Keratinocyte (primary cell): ENCODE data around the gene LPCAT1. TPM values are rescaled to one million over a fixed set of nuclear protein-coding genes. Genes with fewer than 3 reads are reported as not detected.

ENCODE experiments used
- DNase-seq: peaks from one replicate; pipeline ENCODE4 v3.0.0-alpha.2; 2011; ENCODE audit warnings: low read depth, missing footprints, low spot score
- FAIRE-seq: peaks from 2 replicates; lab custom pipeline; 2011; peaks lifted over from hg19 to GRCh38; lab: Jason Lieb, UNC
- H2AFZ ChIP-seq: 2 replicates; pipeline ENCODE4 v1.6.0; 2012; ENCODE audit warnings: low read length, control low read depth, inconsistent platforms; ENCODE audit not compliant: control insufficient read depth
- H3K27ac ChIP-seq: 2 replicates; pipeline ENCODE4 v1.5.1; 2011; ENCODE audit warnings: low read length; ENCODE audit not compliant: control insufficient read depth, insufficient read depth
- H3K27me3 ChIP-seq: 3 replicates; pipeline ENCODE4 v1.6.0; 2011; ENCODE audit warnings: low read length; ENCODE audit not compliant: control insufficient read depth, insufficient read depth; ENCODE audit errors: extremely low read depth
- H3K36me3 ChIP-seq, 2 experiments: 2 replicates in 1 of 2; 3 replicates in 1 of 2; pipeline ENCODE4 v1.5.1; 2011; ENCODE audit warnings: low read length in 2 of 2, mild to moderate bottlenecking in 1 of 2; ENCODE audit not compliant: control insufficient read depth in 2 of 2, insufficient read depth in 2 of 2; ENCODE audit errors: extremely low read depth in 1 of 2
- H3K4me1 ChIP-seq: 3 replicates; pipeline ENCODE4 v1.5.1; 2011; ENCODE audit warnings: low read length; ENCODE audit not compliant: control insufficient read depth, insufficient read depth; ENCODE audit errors: extremely low read depth
- H3K4me2 ChIP-seq: 3 replicates; pipeline ENCODE4 v1.6.0; 2011; ENCODE audit warnings: low read depth, low read length; ENCODE audit not compliant: control insufficient read depth, insufficient read depth; ENCODE audit errors: extremely low read depth
- H3K4me3 ChIP-seq, 3 experiments: fragments of 200-600 bp in 1 of 3; sonication (generic) in 1 of 3; 2 replicates in 2 of 3; 3 replicates in 1 of 3; pipeline ENCODE4 v1.5.1; 2011 to 2016; ENCODE audit warnings: low read length in 3 of 3, mild to moderate bottlenecking in 3 of 3, control low read depth in 2 of 3, inconsistent platforms in 1 of 3, low read depth in 1 of 3, mixed read lengths in 1 of 3, mixed run types in 1 of 3, moderate library complexity in 1 of 3; ENCODE audit not compliant: control insufficient read depth in 2 of 3, insufficient read depth in 2 of 3; ENCODE audit errors: extremely low read depth in 1 of 3
- H3K79me2 ChIP-seq: 2 replicates; pipeline ENCODE4 v1.6.0; 2012; ENCODE audit warnings: low read length; ENCODE audit not compliant: control insufficient read depth, insufficient read depth
- H3K9ac ChIP-seq: 3 replicates; pipeline ENCODE4 v1.6.0; 2011; ENCODE audit warnings: low read length; ENCODE audit not compliant: control insufficient read depth, insufficient read depth; ENCODE audit errors: extremely low read depth
- H3K9me1 ChIP-seq: 3 replicates; pipeline ENCODE4 v1.6.0; 2011; ENCODE audit warnings: low read length; ENCODE audit not compliant: control insufficient read depth, insufficient read depth; ENCODE audit errors: extremely low read depth
- H3K9me3 ChIP-seq: 2 replicates; pipeline ENCODE4 v1.5.1; 2012; ENCODE audit warnings: low read depth, low read length; ENCODE audit not compliant: control insufficient read depth
- H4K20me1 ChIP-seq: 3 replicates; pipeline ENCODE4 v1.6.0; 2011; ENCODE audit warnings: low read length; ENCODE audit not compliant: control insufficient read depth, insufficient read depth; ENCODE audit errors: extremely low read depth
- CTCF ChIP-seq, 3 experiments: IDR thresholded peaks in 1 of 3; conservative IDR thresholded peaks in 1 of 3; optimal IDR thresholded peaks in 1 of 3; 2 replicates in 2 of 3; 3 replicates in 1 of 3; pipeline versions ENCODE3 to v1.5.1; 2011; ENCODE audit warnings: low read length in 3 of 3, mild to moderate bottlenecking in 3 of 3, moderate library complexity in 2 of 3, control low read depth in 1 of 3, inconsistent platforms in 1 of 3; ENCODE audit not compliant: insufficient read depth in 2 of 3; ENCODE audit errors: extremely low read depth in 1 of 3
- EZH2 ChIP-seq: IDR thresholded peaks from one replicate; pipeline ENCODE4 v1.6.1; 2012; ENCODE audit warnings: inconsistent platforms, mild to moderate bottlenecking, low read length, moderate library complexity
- dilution Hi-C: fragments of 300-500 bp; cut with MboI; formaldehyde crosslinking; loops from one replicate; pipeline ENCODE4 v1.7.0; 2020; ENCODE audit warnings: low sequenced_read_pairs; ENCODE audit not compliant: extremely low pct_ligation_motif_present
- polyA plus RNA-seq, 5 experiments: library from polyadenylated mRNA; depleted of rRNA in 3 of 5; stranded (reverse) in 3 of 5; stranded (forward) in 1 of 5; unstranded in 1 of 5; fragments of >200 nt; gene quantifications; 1 replicate in 1 of 5; 2 replicates in 3 of 5; 3 replicates in 1 of 5; pipeline versions ENCODE4 v1.2.1 to v1.2.3, GENCODE V29; 2011 to 2012; ENCODE audit warnings: missing spikeins in 2 of 5, low read depth in 1 of 5, low replicate concordance in 1 of 5

LPCAT1 gene
- polyA plus RNA-seq, 1 donor (not counting 4 experiments of a cell fraction or from before 2014, with no cell fraction given) = 32.9 TPM

DNA sequence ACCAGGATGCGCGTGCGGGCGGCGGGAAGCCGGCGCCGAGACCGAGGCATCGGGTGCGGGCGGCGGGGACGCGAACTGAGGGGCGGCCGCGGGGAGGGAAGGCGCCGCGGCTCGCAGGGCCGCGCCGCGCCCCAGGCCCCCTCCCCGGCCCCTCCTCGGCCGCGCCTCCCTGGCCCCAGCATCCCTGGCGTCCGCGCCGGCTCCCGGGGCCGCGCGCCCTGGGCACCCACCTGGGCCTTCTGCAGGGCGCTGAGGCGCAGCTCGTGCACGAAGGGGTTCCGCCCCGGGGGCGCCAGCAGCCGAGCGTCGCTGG lies 324 bp downstream of the LPCAT1 start:
- dilution Hi-C loops = no loop called here
- Histone ChIP-seq H3K4me2 (no peak overlapping the region), H3K9ac (peak overlapping the region; percentile 74), H3K4me1 (peaks cover 10% of the 10 kb centered on the region), H2AFZ (no peak overlapping the region), H4K20me1 (peaks cover 9% of the 10 kb centered on the region), H3K9me1 (no peaks in the 10 kb centered on the region), H3K27me3 (no peaks in the 10 kb centered on the region), H3K79me2 (peaks cover 48% of the 10 kb centered on the region), H3K27ac (no peak overlapping the region), H3K9me3 (no peaks in the 10 kb centered on the region), H3K4me3 (peak overlapping the region; percentile 73 to 78 (median 73)), H3K36me3 (peaks cover 7 to 15% of the 10 kb centered on the region in 2 experiments)
- FAIRE-seq (no peak), DNase-seq (no peak)
- TF ChIP-seq CTCF (optimal IDR thresholded peaks at IDR 0.05 in 1 of 3, IDR thresholded peaks at IDR 0.05 in 1 of 3, conservative IDR thresholded peaks at IDR 0.05 in 1 of 3; ENCODE audit: extremely low read depth in 1 of 3, insufficient read depth in 2 of 3, low read length in 3 of 3) (no peak), EZH2 (no peak)

GRCh38 chr5:1522601-1523479 lies 920 bp downstream of the LPCAT1 start:
- Histone ChIP-seq H3K9me3 (no peaks in the 10 kb centered on the region), H3K27ac (peak overlapping the region; percentile 31), H3K27me3 (no peaks in the 10 kb centered on the region), H3K36me3 (peaks cover 8 to 15% of the 10 kb centered on the region in 2 experiments), H3K4me1 (peaks cover 10% of the 10 kb centered on the region), H3K9me1 (no peaks in the 10 kb centered on the region), H2AFZ (no peak overlapping the region), H3K4me3 (peak overlapping the region; percentile 73 to 78 (median 73)), H3K79me2 (peaks cover 51% of the 10 kb centered on the region), H4K20me1 (peaks cover 12% of the 10 kb centered on the region), H3K4me2 (peak overlapping the region; percentile 90), H3K9ac (peak overlapping the region; percentile 74)
- DNase-seq (no peak), FAIRE-seq (no peak)
- dilution Hi-C loops = no loop called here
- TF ChIP-seq CTCF (optimal IDR thresholded peaks at IDR 0.05 in 1 of 3, IDR thresholded peaks at IDR 0.05 in 1 of 3, conservative IDR thresholded peaks at IDR 0.05 in 1 of 3; ENCODE audit: extremely low read depth in 1 of 3, insufficient read depth in 2 of 3, low read length in 3 of 3) (no peak), EZH2 (no peak)
